GM19240 (cell line): ENCODE results near the gene CLIP1.
"Not testable (repeated sequence)": the region's sequence is repeated elsewhere in the genome, so short reads cannot be mapped to it uniquely, and the experiment has no call there.

Experiments used
- DNase-seq: peaks from one replicate; pipeline ENCODE4 v3.0.0; 2011; ENCODE audit warnings: low spot score; ENCODE audit not compliant: insufficient read length

The CLIP1 gene

GRCh38 chr12:122421821-122422729, at the start of gene CLIP1:
CLIP1 (minus strand) TSS chr12:122422669; CDS start chr12:122380452, 42,217 bp downstream.
- DNase-seq = no peak

DNA sequence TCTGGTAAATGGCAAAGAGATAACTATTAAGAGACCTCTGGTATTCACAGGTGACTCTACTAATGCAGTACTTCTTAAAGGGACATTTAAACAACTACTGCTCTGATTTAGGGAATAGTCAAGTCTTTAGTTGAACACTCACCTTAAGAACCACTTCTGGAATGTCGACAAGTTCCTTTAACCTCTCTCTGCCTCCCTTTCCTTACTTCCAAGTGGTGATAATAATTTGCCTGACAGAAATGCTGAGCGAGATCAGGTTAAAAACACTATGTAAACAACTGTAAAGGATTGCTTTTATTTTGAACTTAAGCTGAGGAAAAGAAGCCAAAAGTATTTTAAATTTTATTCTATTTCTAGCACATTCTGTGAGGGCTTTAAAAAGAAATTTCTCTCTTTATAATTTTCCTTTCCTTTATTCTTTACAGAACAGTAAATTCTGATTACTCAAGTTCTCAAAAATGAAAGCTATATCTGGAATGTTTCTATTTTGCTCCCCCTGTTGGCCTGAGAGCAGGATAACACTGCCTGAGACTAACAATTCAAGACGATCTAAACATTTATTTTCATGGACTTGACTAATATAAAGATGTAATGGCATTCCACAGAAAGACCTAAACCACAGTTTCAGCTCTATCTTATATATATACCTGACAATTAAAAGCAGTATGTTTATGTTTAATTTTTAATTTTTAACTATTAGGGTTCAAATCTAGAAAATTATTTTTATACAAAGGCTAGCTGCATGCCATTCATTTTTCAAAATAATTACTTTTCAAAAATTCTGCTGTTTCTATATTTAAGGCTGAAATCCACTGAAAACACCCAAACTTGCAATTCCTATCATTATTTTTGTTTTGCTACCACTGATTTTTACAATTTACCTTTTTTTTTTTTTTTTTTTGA, 49.1 kb upstream of the CLIP1 start:
- DNase-seq = no peak

DNA sequence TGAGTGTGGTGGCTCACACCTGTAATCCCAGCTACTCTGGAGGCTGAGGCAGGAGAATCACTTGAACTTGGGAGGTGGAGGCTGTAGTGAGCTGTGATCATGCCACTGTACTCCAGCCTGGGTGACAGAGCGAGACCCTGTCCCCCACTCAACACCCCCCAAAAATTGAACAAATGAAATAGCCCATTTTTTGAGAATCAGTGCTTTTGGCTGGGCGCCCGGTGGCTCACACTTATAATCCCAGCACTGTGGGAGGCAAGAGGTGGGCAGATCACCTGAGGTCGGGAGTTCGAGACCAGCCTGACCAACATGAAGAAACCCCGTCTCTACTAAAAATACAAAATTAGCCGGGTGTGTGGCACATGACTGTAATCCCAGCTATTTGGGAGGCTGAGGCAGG, 48.1 kb upstream of the CLIP1 start:
- not testable (repeated sequence) for DNase-seq

DNA sequence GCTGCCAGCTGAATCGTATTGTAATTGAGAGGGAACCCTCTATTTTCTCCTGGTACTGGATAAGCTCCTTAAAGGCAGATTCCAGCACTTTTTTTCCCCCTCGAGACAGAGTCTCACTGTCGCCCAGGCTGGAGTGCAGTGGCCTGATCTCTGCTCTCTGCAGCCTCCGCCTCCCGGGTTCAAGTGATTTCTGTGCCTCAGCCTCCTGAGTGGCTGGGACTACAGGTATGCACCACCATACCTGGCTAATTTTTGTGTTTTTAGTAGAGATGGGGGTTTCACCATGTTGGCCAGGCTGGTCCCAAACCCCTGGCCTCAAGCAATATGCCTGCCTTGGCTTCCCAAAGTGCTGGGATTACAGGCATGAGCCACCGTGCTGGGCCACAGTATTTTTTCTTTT, 47.4 kb upstream of the CLIP1 start:
- not testable (repeated sequence) for DNase-seq

- no peak for DNase-seq
Observed at GRCh38 chr12:122467983-122468382, 45.5 kb upstream of the CLIP1 start.

- not testable (repeated sequence) for DNase-seq
Observed at GRCh38 chr12:122464317-122465042, 42.0 kb upstream of the CLIP1 start.

- no peak for DNase-seq
Observed at GRCh38 chr12:122460641-122461040, 38.2 kb upstream of the CLIP1 start.

DNA sequence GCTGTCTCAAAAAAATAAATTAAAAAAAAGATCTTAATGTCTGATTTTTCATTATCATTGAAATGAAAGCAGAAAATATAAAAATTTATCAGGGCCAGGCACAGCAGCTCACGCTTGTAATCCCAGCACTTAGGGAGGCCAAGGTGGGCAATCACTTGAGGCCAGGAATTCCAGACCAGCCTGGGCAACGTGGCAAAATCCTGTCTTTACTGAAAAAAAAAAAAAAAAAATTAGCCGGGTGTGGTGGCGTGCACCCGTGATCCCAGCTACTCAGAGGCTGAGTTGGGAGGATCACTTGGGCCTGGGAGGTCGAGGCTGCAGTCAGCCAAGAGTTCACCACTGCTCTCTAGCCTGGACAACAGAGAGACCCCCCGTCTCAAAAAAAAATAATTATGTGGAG, 37.6 kb upstream of the CLIP1 start:
- DNase-seq = no peak

DNA sequence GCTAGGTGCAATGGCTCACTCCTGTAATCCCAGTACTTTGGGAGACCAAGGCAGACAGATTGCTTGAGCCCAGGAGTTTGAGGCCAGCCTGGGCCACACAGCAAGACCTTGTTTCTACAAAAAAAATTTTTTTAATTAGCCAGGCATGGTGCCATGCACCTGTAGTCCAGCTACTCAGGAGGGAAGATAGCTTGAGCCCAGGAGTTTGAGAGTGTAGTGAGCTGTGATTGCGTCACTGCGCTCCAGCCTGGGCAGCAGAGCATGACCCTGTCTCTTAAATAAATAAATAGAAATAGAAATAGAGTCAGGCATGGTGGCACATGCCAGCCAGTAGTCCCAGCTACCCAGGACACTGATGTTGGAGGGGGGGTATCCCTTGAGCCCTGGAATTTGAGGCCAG, 36.7 kb upstream of the CLIP1 start:
- DNase-seq = no peak

- no peak for DNase-seq
Observed at GRCh38 chr12:122458105-122459035, 35.9 kb upstream of the CLIP1 start.

GRCh38 chr12:122457627-122458026, 35.2 kb upstream of the CLIP1 start:
- no peak for DNase-seq

- no peak for DNase-seq
Observed at GRCh38 chr12:122454739-122455138, 32.3 kb upstream of the CLIP1 start.

GRCh38 chr12:122454250-122454721, 31.8 kb upstream of the CLIP1 start:
- no peak for DNase-seq

DNA sequence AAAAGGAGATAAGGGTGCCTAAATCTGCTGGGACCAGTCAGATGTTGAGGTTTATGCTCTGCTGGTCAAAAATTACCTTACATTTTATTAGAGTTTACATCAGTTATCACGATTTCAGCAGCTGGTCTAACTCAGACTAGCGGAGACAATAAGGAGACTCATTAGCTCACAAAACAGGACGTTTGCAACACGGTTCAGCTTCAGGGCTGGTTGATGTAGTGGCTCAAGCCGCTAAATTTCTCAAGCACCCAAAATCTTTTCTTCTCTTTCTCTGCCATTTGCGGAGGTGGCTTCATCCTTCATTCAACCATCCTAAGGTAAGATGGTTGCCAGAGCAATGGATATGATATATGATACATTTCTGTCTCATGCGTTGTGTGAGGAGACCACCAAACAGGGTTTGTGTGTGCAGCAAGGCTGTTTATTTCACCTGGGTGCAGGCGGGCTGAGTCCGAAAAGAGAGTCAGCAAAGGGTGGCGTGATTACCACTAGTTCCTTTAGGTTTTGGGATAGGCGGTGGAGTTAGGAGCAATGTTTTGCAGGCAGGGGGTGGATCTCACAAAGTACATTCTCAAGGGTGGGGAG, 30.3 kb upstream of the CLIP1 start:
- no peak for DNase-seq

DNA sequence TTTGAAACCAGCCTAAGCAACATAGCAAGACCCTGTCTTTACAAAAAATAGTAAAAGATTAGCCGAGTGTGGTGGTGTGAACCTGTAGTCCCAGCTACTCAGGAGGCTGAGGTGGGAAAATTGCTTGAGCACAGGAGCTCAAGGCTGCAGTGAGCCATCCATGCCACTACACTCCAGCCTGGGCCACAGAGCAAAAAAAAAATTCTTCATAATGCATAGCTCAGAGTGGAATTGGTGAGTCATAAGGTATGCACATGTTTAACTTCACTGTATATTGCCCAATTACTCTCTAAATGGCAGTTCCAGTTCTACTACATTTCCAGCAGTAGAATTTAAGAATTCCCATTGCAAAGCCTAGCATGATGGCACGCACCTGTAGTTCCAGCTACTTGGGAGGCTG, 26.8 kb upstream of the CLIP1 start:
- no peak for DNase-seq

DNA sequence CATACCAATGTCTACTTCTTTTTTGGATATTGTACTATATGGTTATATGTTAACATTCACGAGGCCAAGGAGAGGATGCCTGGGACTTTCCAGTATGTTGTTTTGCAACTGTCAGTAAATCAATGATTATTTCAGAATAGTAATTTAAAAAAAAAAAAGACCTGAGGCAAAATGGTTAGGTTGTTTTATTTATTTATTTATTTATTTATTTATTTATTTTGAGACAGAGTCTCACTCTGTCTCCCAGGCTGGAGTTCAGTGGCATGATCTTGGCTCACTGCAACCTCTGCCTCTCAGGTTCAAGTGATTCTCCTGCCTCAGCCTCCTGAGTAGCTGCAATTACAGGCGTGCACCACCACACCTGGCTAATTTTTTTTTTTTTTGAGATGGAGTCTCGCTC, 25.4 kb upstream of the CLIP1 start:
- not testable (repeated sequence) for DNase-seq

- DNase-seq = not testable (repeated sequence)
Observed at GRCh38 chr12:122446390-122446789, 23.9 kb upstream of the CLIP1 start.

- not testable (repeated sequence) for DNase-seq
Observed at GRCh38 chr12:122444071-122444470, 21.6 kb upstream of the CLIP1 start.

DNA sequence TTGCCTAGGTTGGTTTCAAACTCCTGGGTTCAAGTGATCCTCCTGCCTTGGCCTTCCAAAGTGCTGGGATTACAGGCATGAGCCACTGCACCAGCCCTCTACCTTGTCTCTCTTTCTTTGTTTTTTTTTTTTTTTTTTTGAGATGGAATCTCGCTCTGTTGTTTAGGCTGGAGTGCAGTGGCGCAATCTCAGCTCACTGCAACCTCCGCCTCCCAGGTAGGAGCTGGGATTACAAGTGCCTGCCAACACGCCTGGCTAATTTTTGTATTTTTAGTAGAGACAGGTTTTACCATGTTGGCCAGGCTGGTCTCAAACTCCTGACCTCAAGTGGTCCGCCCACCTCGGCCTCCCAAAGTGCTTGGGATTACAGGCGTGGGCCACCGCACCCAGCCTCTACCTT, 16.4 kb upstream of the CLIP1 start:
- not testable (repeated sequence) for DNase-seq

DNA sequence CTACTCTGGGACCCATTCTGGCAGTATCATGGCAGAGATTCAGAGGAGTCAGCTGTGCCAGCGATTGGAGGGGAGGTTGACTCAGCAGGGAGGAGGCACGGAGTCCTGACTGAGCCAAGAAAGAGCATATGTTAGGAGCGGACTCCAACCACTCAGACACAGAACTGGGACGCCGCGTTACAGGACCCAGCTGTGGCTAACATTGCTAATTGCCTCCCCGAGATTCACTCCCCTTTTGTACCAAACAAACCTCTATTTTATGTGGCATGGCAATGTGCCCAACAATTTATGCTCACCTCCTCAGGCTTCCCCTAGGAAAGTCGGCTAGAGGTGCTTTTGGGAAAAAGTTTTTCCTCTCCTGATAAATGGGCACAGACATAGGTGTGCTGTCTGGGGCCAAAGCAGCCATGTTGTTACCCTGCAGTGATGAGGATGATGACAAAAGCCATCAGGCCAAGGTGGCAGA, 15.2 kb upstream of the CLIP1 start:
- DNase-seq = no peak
